ENCODE data around the gene DGKQ. TPM values are rescaled to one million over a fixed set of nuclear protein-coding genes. Genes with fewer than 3 reads are reported as not detected.
A peak's percentile ranks its signal among the peaks of the same experiment; 100 is the strongest.

DGKQ gene
- total and polyA plus RNA-seq, 4 experiments from 2014 or later: 1.9 to 29.6 (median 18.2) TPM

GRCh38 chr4:952881-953573 lies 20.3 kb downstream of the DGKQ start:
- Histone ChIP-seq H3K27ac (ENCODE audit: low read depth, low read length) (no peak overlapping the region), H3K9me3 (ENCODE audit: control insufficient read depth in 1 of 2, low read length in 2 of 2) (no peaks in the 10 kb centered on the region), H3K27me3 (ENCODE audit: insufficient read depth, low read length) (no peaks in the 10 kb centered on the region), H3K4me1 (ENCODE audit: insufficient read depth, low read length) (no peaks in the 10 kb centered on the region), H3K36me3 (ENCODE audit: insufficient read depth, low read length) (no peaks in the 10 kb centered on the region), H3K4me3 (ENCODE audit: low read length in 2 of 2) (no peak overlapping the region)
- Mint-ChIP-seq H3K27ac (peak overlapping the region in 1 of 7 donors; percentile 77), H3K9me3 (no peaks in the 10 kb centered on the region), H3K4me1 (peaks cover 0 to 2% (median 0%) of the 10 kb centered on the region in 4 donors), H3K4me3 (no peak overlapping the region), H3K27me3 (no peaks in the 10 kb centered on the region), H3K36me3 (peaks cover 8 to 14% of the 10 kb centered on the region in 2 donors)
- ChIA-PET POLR2A (ENCODE audit: partially characterized antibody) (no interaction called here), CTCF (ENCODE audit: partially characterized antibody) (no interaction called here)
- no peak for DNase-seq
- intact Hi-C loops (cut with micrococcal nuclease): no loop called here

- H3K27me3 ChIP-seq (ENCODE audit: insufficient read depth, low read length): no peaks in the 10 kb centered on the region
- Mint-ChIP-seq H3K27ac (no peak overlapping the region), H3K9me3 (no peaks in the 10 kb centered on the region), H3K4me3 (no peak overlapping the region), H3K4me1 (peaks cover 0 to 2% (median 0%) of the 10 kb centered on the region in 4 donors), H3K27me3 (no peaks in the 10 kb centered on the region), H3K36me3 (peaks cover 7 to 16% of the 10 kb centered on the region in 2 donors)
- no peak overlapping the region for H3K4me3 ChIP-seq (ENCODE audit: low read length in 2 of 2)
- intact Hi-C loops (cut with micrococcal nuclease): no loop called here
- POLR2A ChIA-PET (ENCODE audit: partially characterized antibody): no interaction called here
- no peak for DNase-seq
- no peaks in the 10 kb centered on the region for H3K4me1 ChIP-seq (ENCODE audit: insufficient read depth, low read length)
- H3K27ac ChIP-seq (ENCODE audit: low read depth, low read length): no peak overlapping the region
- no peaks in the 10 kb centered on the region for H3K36me3 ChIP-seq (ENCODE audit: insufficient read depth, low read length)
- no peaks in the 10 kb centered on the region for H3K9me3 ChIP-seq (ENCODE audit: control insufficient read depth in 1 of 2, low read length in 2 of 2)
- CTCF ChIA-PET (ENCODE audit: partially characterized antibody): no interaction called here
Observed at GRCh38 chr4:951594-952468, 21.5 kb downstream of the DGKQ start.

- no peaks in the 10 kb centered on the region for H3K27me3 Mint-ChIP-seq
- H3K4me3 ChIP-seq (ENCODE audit: low read length in 2 of 2): no peak overlapping the region
- DNase-seq: no peak
- POLR2A ChIA-PET (ENCODE audit: partially characterized antibody): no interaction called here
- H3K36me3 ChIP-seq (ENCODE audit: insufficient read depth, low read length): no peaks in the 10 kb centered on the region
- H3K27ac ChIP-seq (ENCODE audit: low read depth, low read length): no peak overlapping the region
- no peak overlapping the region for H3K27ac Mint-ChIP-seq
- CTCF ChIA-PET (ENCODE audit: partially characterized antibody): no interaction called here
- H3K36me3 Mint-ChIP-seq: peaks cover 4 to 13% of the 10 kb centered on the region in 2 donors
- no peaks in the 10 kb centered on the region for H3K27me3 ChIP-seq (ENCODE audit: insufficient read depth, low read length)
- no peaks in the 10 kb centered on the region for H3K4me1 ChIP-seq (ENCODE audit: insufficient read depth, low read length)
- no peaks in the 10 kb centered on the region for H3K9me3 ChIP-seq (ENCODE audit: control insufficient read depth in 1 of 2, low read length in 2 of 2)
- H3K9me3 Mint-ChIP-seq: no peaks in the 10 kb centered on the region
- no peak overlapping the region for H3K4me3 Mint-ChIP-seq
- intact Hi-C loops (cut with micrococcal nuclease): no loop called here
- H3K4me1 Mint-ChIP-seq: no peaks in the 10 kb centered on the region
Observed at GRCh38 chr4:951186-951585, 22.2 kb downstream of the DGKQ start.

GRCh38 chr4:950136-951020 lies 23.0 kb downstream of the DGKQ start:
- ChIA-PET POLR2A (ENCODE audit: partially characterized antibody) (no interaction called here), CTCF (ENCODE audit: partially characterized antibody) (no interaction called here)
- peaks cover 0 to 4% (median 1%) of the 10 kb centered on the region in 4 donors for H3K4me1 Mint-ChIP-seq
- peaks cover 4 to 13% of the 10 kb centered on the region in 2 donors for H3K36me3 Mint-ChIP-seq
- DNase-seq: no peak
- no peak overlapping the region for H3K27ac Mint-ChIP-seq
- no peaks in the 10 kb centered on the region for H3K27me3 Mint-ChIP-seq
- no peaks in the 10 kb centered on the region for H3K4me1 ChIP-seq (ENCODE audit: insufficient read depth, low read length)
- no peaks in the 10 kb centered on the region for H3K27me3 ChIP-seq (ENCODE audit: insufficient read depth, low read length)
- H3K4me3 ChIP-seq (ENCODE audit: low read length in 2 of 2): no peak overlapping the region
- intact Hi-C loops (cut with micrococcal nuclease): no loop called here
- H3K36me3 ChIP-seq (ENCODE audit: insufficient read depth, low read length): no peaks in the 10 kb centered on the region
- no peak overlapping the region for H3K27ac ChIP-seq (ENCODE audit: low read depth, low read length)
- H3K9me3 Mint-ChIP-seq: no peaks in the 10 kb centered on the region
- H3K4me3 Mint-ChIP-seq: no peak overlapping the region
- no peaks in the 10 kb centered on the region for H3K9me3 ChIP-seq (ENCODE audit: control insufficient read depth in 1 of 2, low read length in 2 of 2)

GRCh38 chr4:949656-950055 lies 23.7 kb downstream of the DGKQ start:
- Histone ChIP-seq H3K9me3 (ENCODE audit: control insufficient read depth in 1 of 2, low read length in 2 of 2) (no peaks in the 10 kb centered on the region), H3K4me3 (ENCODE audit: low read length in 2 of 2) (no peak overlapping the region), H3K27ac (ENCODE audit: low read depth, low read length) (no peak overlapping the region), H3K36me3 (ENCODE audit: insufficient read depth, low read length) (no peaks in the 10 kb centered on the region), H3K27me3 (ENCODE audit: insufficient read depth, low read length) (no peaks in the 10 kb centered on the region), H3K4me1 (ENCODE audit: insufficient read depth, low read length) (no peaks in the 10 kb centered on the region)
- no peak overlapping the region for H3K4me3 Mint-ChIP-seq
- intact Hi-C loops (cut with micrococcal nuclease): no loop called here
- CTCF ChIA-PET (ENCODE audit: partially characterized antibody): no interaction called here
- no peak overlapping the region for H3K27ac Mint-ChIP-seq
- H3K27me3 Mint-ChIP-seq: no peaks in the 10 kb centered on the region
- POLR2A ChIA-PET (ENCODE audit: partially characterized antibody): no interaction called here
- H3K4me1 Mint-ChIP-seq: peaks cover 0 to 4% (median 2%) of the 10 kb centered on the region in 4 donors
- H3K9me3 Mint-ChIP-seq: no peaks in the 10 kb centered on the region
- H3K36me3 Mint-ChIP-seq: peaks cover 1 to 10% of the 10 kb centered on the region in 2 donors
- no peak for DNase-seq

- no peaks in the 10 kb centered on the region for H3K9me3 Mint-ChIP-seq
- H3K36me3 Mint-ChIP-seq: peaks cover 0 to 6% of the 10 kb centered on the region in 2 donors
- ChIA-PET CTCF (ENCODE audit: partially characterized antibody) (no interaction called here), POLR2A (ENCODE audit: partially characterized antibody) (no interaction called here)
- no peaks in the 10 kb centered on the region for H3K27me3 ChIP-seq (ENCODE audit: insufficient read depth, low read length)
- no peaks in the 10 kb centered on the region for H3K27me3 Mint-ChIP-seq
- H3K36me3 ChIP-seq (ENCODE audit: insufficient read depth, low read length): no peaks in the 10 kb centered on the region
- H3K4me3 ChIP-seq (ENCODE audit: low read length in 2 of 2): no peak overlapping the region
- no peak overlapping the region for H3K4me3 Mint-ChIP-seq
- H3K27ac ChIP-seq (ENCODE audit: low read depth, low read length): no peak overlapping the region
- no peaks in the 10 kb centered on the region for H3K9me3 ChIP-seq (ENCODE audit: control insufficient read depth in 1 of 2, low read length in 2 of 2)
- peak overlapping the region in 1 of 7 donors; percentile 14 for H3K27ac Mint-ChIP-seq
- peaks cover 0 to 4% (median 2%) of the 10 kb centered on the region in 4 donors for H3K4me1 Mint-ChIP-seq
- H3K4me1 ChIP-seq (ENCODE audit: insufficient read depth, low read length): no peaks in the 10 kb centered on the region
- intact Hi-C loops (cut with micrococcal nuclease): no loop called here
- no peak for DNase-seq
Observed at GRCh38 chr4:948936-949300, 24.5 kb downstream of the DGKQ start.
